Skeletal muscle tissue (tissue), 4 donors: ENCODE data around the gene AAR2. TPM values are rescaled to one million over a fixed set of nuclear protein-coding genes. Genes with fewer than 3 reads are reported as not detected.

Experiments used
- H3K27ac ChIP-seq: one replicate; pipeline ENCODE4 v1.7.0; 2013; ENCODE audit warnings: mild to moderate bottlenecking, low read depth, low read length, inconsistent platforms
- H3K27me3 ChIP-seq, 3 donors: one replicate each; pipeline ENCODE4 v1.7.0; 2013; ENCODE audit warnings: low read length in 3 of 3; ENCODE audit not compliant: control insufficient read depth in 3 of 3, insufficient read depth in 3 of 3
- H3K36me3 ChIP-seq, 3 donors: one replicate each; pipeline ENCODE4 v1.7.0; 2013; ENCODE audit warnings: low read length in 3 of 3; ENCODE audit not compliant: control insufficient read depth in 3 of 3, insufficient read depth in 3 of 3
- H3K4me1 ChIP-seq, 3 donors: one replicate each; pipeline ENCODE4 v1.7.0; 2013; ENCODE audit warnings: low read length in 3 of 3, mild to moderate bottlenecking in 3 of 3; ENCODE audit not compliant: control insufficient read depth in 3 of 3, insufficient read depth in 3 of 3
- H3K4me3 ChIP-seq, 3 donors: one replicate each; pipeline ENCODE4 v1.7.0; 2013; ENCODE audit warnings: low read length in 3 of 3
- H3K9ac ChIP-seq, 3 donors: one replicate each; pipeline ENCODE4 v1.7.0; 2013; ENCODE audit warnings: low read length in 3 of 3, mild to moderate bottlenecking in 3 of 3, moderate library complexity in 2 of 3, low read depth in 1 of 3
- H3K9me3 ChIP-seq, 3 donors: one replicate each; pipeline ENCODE4 v1.7.0; 2013; ENCODE audit warnings: low read length in 3 of 3; ENCODE audit not compliant: control insufficient read depth in 3 of 3
- total RNA-seq: library from RNA; depleted of rRNA; stranded (reverse); fragments of >200 nt; gene quantifications from one replicate; pipeline ENCODE4 v1.2.3, GENCODE V29; 2014
- donor health status: Osteomylitis.

The AAR2 gene
- total RNA-seq, 1 donor from 2014 or later: 25.1 TPM

DNA sequence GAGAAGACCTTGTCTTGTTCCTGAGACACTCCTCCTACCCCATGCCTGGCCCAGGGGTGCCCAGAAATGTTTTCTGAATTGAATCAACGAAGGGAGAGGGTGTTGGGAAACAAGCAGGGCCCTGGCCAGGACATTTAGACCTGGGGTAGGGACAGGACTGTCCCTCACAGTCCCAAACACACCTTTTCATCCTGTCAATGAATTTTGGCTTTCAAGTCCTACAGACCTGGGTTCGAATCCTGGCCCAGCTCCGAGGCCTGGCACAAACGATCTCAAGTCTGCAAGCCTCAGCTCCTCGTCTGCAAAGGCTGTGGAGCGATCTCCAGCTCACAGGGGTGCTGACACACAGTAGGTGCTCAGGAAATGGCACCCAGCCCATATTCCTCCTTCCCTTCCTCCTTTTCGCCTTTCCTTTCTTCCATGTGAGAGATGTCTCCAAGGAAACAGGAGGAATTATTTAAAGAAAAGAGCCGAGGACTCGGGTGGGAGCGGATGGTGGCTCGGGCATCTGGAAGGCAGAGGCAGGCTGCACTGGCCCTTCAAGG lies 62.6 kb downstream of the AAR2 start:
- Histone ChIP-seq H3K27ac (no peak overlapping the region), H3K9ac (no peak overlapping the region), H3K27me3 (peaks cover 33 to 61% (median 59%) of the 10 kb centered on the region in 3 donors), H3K9me3 (no peaks in the 10 kb centered on the region), H3K4me3 (no peak overlapping the region), H3K4me1 (no peaks in the 10 kb centered on the region), H3K36me3 (no peaks in the 10 kb centered on the region)

GRCh38 chr20:36299459-36299858 lies 63.2 kb downstream of the AAR2 start:
- Histone ChIP-seq H3K36me3 (no peaks in the 10 kb centered on the region), H3K27ac (no peak overlapping the region), H3K4me1 (no peaks in the 10 kb centered on the region), H3K9me3 (no peaks in the 10 kb centered on the region), H3K27me3 (peaks cover 38 to 66% (median 64%) of the 10 kb centered on the region in 3 donors), H3K4me3 (no peak overlapping the region), H3K9ac (no peak overlapping the region)

DNA sequence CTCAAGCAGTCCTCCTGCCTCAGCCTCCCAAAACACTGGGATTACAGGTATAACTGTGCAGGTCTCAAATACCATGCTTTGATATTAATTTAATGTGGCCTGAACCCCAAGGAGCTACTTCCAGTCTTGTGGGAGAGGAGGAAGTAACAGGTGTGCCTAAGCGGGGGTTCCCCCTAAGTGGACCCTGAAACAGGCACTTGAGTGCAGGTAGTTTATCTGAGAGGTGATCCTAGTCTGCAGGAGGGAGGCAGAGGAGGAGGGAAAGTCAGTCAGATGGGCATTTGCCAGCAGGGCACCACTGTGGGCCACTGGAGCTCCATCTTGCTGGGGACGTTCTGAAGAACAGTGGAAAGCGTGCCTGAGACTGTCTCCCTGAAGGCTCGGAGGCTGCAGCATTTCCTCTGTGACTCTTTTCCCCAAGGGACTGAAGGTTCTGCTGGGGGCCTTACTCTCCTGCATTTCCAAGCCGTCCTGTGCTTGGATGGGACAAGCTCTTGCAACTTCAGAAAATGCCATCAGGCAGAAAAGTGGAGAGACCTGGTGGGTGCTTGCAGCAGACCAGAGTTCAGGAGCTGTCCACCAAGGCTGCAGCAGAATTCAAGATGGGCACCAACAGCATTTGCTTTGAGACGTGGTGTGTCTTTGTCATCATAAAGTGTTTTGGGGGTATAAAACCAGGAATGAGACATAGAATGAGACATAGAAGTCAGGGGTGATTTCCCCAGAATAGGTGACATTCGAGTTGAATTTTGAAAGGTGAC lies 65.3 kb downstream of the AAR2 start:
- Histone ChIP-seq H3K4me1 (peaks cover 0 to 2% (median 2%) of the 10 kb centered on the region in 3 donors), H3K36me3 (no peaks in the 10 kb centered on the region), H3K9ac (no peak overlapping the region), H3K9me3 (no peaks in the 10 kb centered on the region), H3K27me3 (peaks cover 54 to 79% (median 77%) of the 10 kb centered on the region in 3 donors), H3K27ac (no peak overlapping the region), H3K4me3 (no peak overlapping the region)

- H3K27me3 ChIP-seq: peaks cover 66 to 84% (median 80%) of the 10 kb centered on the region in 3 donors
- H3K36me3 ChIP-seq: no peaks in the 10 kb centered on the region
- no peak overlapping the region for H3K9ac ChIP-seq
- H3K9me3 ChIP-seq: no peaks in the 10 kb centered on the region
- H3K4me1 ChIP-seq: peaks cover 0 to 5% (median 3%) of the 10 kb centered on the region in 3 donors
- no peak overlapping the region for H3K4me3 ChIP-seq
- no peak overlapping the region for H3K27ac ChIP-seq
Observed at GRCh38 chr20:36303020-36303595, 66.8 kb downstream of the AAR2 start.

GRCh38 chr20:36303831-36304230 lies 67.6 kb downstream of the AAR2 start:
- Histone ChIP-seq H3K9ac (no peak overlapping the region), H3K27me3 (peaks cover 71 to 82% (median 80%) of the 10 kb centered on the region in 3 donors), H3K9me3 (no peaks in the 10 kb centered on the region), H3K27ac (no peak overlapping the region), H3K4me1 (peaks cover 0 to 5% (median 3%) of the 10 kb centered on the region in 3 donors), H3K4me3 (no peak overlapping the region), H3K36me3 (no peaks in the 10 kb centered on the region)

GRCh38 chr20:36304786-36305495 lies 68.7 kb downstream of the AAR2 start:
- H3K27me3 ChIP-seq: peaks cover 80 to 83% (median 81%) of the 10 kb centered on the region in 3 donors
- no peak overlapping the region for H3K27ac ChIP-seq
- H3K9me3 ChIP-seq: no peaks in the 10 kb centered on the region
- peaks cover 0 to 5% (median 3%) of the 10 kb centered on the region in 3 donors for H3K4me1 ChIP-seq
- H3K4me3 ChIP-seq: no peak overlapping the region
- no peak overlapping the region for H3K9ac ChIP-seq
- H3K36me3 ChIP-seq: no peaks in the 10 kb centered on the region

DNA sequence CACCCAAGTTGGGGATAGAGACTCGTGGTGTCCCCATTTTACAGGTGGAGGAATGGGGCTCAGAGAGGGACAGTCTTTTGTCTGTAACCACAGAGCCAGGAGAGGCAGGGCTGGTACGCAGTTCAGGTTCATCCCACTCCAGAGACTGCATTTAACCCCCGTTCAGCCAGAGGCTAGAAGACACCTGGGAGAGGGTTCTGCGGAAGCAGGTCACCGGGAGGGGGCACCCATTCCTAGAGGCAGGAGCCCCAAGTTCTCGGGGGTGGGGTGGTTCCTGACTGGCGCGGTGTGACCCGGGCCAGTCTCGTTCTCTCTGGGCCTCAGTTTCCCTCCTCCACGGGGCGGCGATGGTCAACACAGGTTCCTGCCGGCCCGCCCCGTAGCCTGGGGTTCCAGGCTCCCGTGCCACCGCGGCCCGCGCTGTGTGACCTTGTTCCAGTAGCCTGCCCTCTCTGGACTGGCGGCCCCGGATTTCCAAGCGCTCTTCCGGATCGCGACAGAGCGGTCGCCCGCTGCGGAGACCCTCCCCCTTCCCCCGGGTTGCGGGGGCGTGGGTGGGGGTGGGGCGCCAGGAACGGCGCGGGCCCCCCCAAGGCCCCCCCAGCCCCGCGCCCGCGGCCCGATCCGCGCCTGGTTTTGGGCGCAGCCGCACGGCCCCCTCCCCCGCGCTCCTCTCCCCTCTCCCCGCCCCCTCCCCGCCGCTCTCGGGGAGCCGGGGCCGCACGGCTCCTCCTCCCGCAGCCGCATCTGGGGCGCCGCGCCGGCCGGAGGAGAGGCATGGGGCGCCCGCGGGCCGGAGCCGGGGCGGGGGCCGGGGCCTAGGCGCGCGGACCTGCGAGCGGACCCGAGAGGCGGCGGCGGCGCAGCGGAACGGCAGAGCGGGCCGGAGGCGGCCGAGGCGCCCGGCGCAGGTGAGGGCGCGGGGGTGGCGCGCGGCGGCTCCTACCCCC lies 69.6 kb downstream of the AAR2 start, which contains the start of gene DLGAP4:
TSS of gene DLGAP4 (plus strand) at position 738 of the 950 bp plus-strand sequence. CDS start 125,379 bp downstream, outside the sequence.
- H3K9me3 ChIP-seq: no peaks in the 10 kb centered on the region
- no peaks in the 10 kb centered on the region for H3K36me3 ChIP-seq
- H3K27ac ChIP-seq: no peak within 1 kb of the TSS
- H3K9ac ChIP-seq: no peak within 1 kb of the TSS
- peaks cover 82 to 86% (median 83%) of the 10 kb centered on the region in 3 donors for H3K27me3 ChIP-seq
- H3K4me1 ChIP-seq: peaks cover 0 to 5% (median 3%) of the 10 kb centered on the region in 3 donors
- H3K4me3 ChIP-seq: no peak within 1 kb of the TSS
